GM19395 (cell line): ENCODE measurements around the gene RPTOR.

Experiments
- ATAC-seq: cut with Tn5 transposase; IDR thresholded peaks from one replicate; pipeline ENCODE4 v1.9.1; 2021; ENCODE audit warnings: mild to moderate bottlenecking, moderate library complexity; ENCODE audit not compliant: unreplicated experiment

Gene RPTOR

DNA sequence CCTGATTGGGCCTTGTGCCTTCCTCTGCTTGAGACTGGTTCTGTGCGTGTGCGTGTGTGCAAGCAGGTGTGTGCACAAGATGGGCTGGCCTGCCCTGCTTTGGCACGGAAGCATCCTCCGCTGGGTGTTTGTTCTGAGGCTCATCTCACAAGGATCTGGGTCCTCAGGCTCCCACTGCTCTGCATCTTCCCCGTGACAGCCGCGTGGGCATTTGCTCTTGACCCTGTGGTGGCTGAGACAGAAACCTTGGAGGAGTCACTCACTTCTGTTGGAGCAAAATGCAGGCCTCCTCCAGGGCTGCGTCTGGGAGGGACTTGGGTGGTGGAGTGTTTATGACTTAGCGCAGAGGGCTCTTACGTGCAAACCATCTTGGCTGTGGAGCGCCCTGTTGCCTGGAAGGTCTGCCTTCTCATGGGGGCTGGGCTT, 119.2 kb downstream of the RPTOR start:
- ATAC-seq = no peak

DNA sequence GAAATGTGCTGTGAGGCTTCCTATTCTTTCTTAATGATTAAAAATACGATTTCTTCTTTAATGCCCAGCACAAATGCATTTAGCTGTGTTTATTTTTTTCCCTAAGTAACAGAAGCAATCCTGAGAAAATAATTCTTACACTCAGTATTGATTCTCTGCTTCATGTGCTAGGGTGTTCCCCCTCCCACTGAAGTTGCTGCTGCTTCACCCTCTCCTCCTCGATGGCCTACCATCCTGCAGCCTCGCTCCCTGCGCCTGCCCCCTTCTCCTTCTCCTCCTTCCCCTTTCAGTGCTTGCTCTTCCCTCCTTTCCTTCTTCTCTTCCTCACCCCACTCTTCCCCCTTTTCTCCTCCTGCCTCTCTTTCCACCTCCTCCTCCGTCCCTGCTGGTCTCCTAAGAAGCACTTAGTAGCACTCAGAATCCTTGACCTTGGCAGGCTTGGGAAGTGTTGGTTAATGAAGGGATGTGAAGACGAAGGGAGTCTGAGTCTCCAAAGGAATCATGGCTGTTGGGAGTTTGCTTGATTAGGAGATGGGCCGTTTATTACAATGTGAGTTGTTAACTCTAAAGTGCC, 119.7 kb downstream of the RPTOR start:
- ATAC-seq = no peak

DNA sequence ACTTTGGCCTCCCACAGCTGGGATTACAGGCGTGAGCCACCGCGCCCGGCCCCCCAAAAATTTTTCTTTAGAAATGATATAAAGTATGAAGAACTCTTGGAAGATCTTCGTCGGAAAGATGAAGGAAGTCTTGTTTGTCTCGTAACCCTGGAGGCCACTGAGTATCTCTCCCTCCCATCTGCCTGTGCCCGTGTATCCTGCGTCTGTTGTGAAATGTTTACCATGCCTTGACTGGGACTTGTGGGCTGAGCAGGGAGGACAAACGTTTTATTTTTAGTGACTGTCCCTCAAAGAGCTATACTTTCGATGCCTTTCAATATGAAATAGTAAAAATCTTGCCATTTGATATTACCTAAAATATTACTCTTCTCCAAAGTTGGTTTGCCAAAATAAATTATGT, 121.2 kb downstream of the RPTOR start:
- ATAC-seq = no peak

DNA sequence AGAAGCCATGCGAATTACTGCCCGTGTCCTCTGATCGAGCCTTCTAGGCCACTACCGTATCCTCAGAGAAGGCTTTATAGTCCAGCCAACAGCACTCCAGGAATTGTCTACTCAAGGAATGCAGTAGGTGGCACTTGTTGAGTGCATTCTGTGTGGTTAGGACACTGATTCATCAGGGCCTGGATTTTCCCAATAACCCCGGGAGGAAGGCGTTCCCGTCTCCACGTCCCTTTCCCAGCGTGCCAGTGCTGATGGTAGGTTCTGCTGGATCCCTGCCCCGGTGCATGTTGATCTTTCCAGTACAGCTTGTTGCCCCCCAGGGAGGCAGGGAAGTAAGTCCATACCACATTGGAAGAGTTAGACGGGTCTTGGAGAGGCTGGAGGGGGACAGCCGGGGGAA, 122.2 kb downstream of the RPTOR start:
- no peak for ATAC-seq

DNA sequence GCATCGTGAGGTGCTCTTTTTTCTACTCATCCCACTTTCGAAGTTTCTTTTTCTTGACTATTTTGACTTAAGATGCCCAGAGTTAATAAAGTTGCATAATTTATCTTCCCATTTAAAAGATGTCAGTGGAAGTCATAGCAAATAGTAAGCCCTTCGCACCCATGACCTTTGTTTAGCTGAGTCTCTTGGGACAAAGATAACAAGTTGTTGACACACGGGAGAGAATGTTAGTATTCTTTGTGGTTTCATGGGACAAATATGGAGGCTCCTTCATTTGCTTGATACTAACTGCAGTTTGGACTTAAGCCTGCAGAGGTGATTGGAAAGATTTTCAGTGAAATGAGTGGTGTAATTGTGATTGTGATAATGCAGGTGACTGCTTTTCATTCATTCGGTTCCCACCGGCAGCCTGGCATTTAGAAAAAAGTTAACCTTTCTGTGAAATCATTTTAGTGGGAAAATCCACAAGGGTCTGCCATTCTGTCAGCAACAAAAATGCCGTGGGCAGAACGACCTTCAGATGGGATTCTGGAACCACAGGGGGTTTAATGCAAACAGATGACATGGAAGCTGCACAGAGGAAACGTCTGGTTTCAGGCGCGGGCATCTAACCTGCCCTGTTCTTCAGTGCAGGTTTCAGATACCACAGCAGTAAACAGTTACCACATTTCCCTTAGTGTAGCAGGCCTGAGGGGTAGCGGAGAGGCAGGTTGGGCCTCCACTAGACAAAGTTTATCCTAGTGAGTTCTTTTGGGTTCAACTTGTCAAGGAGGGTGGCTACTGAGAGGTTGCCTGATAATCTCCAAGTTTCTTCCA, 123.0 kb downstream of the RPTOR start:
- ATAC-seq = no peak

DNA sequence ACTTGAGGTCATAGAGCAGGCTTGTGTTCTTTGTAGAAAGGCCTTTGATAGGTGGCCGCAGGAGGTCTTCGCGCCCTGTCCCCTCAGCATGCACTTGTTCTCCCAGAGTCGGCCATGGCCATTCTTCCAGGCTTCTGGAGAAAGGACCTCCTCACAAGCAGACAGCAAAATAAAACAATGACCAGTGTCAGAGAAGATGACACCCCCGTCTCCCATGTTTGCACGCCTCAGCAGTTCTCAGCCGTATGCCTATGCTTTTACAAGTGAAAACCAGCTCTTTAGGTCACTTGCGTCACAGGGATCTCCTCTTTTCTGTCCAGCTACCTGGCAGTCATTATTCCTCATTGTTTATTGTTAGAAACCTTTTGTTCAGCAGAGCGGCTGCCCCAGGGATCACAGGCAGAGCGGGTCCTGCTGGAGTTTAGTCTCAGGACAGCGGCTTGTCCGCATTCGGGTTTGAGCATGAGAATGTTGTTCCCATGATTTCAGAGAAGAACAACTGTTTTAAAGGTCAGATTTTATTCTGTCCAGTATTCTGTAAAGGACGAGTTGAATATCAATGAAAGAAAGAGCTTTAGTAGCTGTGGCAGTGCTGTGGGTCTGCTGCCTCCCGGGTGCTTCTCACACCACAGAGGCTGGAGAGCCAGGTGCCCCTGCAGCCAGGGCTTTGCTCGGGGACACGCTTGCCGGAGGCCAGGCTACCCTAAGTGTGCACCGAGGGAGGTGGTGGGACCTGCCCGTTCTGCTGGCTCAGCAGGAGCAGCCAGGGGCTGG, 123.9 kb downstream of the RPTOR start:
- ATAC-seq = no peak

DNA sequence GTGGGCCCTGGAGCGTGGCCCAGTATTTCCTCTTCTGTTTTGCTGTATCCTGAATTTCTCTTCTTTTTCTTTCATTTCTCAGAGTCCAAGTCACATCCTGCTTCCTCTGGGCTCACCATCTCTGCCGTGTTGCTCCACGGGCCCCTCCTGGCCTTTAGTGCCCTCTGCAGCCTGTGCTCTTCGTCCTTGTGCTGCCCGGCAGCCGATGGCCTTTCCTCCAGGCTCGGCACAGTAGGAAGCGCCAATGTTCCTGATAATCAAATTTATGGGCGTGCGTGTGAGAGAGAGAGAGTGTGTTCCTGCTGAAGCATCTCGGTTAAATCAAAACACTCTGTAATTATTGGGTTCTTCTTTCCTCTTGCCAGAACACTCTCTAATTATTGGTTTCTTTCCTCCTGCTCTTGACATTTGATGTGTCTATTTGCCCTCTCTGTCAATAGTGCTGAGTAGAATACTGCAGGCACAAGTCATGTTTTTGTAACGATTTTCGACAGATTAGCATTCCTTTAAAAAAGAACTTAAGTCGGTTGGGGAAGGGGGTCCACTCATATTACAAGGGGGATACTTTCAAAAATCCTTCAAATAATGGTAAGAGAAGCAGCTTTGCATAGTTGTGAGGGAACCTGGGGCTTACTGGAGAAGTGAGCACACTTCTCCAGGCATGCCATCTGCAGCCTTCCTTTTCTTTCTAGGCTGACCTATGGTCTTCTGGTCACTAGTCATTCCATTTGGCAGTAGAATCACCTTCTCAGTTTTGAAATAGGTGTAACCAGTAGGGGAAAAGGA, 126.6 kb downstream of the RPTOR start:
- no peak for ATAC-seq

DNA sequence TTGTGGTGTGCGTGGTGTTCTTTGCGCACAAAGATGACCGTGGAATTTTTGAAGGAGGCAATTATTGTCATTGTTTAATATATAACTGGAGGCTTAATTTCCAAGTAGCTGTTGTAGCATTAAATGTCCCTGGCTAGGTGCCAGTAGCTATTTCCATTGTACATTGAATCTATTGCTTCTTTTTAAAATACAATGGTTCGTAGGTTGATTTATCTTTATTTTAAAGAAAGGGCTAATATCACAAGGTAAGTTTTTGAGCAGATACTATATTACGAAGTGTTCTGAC, 127.1 kb downstream of the RPTOR start:
- no peak for ATAC-seq

DNA sequence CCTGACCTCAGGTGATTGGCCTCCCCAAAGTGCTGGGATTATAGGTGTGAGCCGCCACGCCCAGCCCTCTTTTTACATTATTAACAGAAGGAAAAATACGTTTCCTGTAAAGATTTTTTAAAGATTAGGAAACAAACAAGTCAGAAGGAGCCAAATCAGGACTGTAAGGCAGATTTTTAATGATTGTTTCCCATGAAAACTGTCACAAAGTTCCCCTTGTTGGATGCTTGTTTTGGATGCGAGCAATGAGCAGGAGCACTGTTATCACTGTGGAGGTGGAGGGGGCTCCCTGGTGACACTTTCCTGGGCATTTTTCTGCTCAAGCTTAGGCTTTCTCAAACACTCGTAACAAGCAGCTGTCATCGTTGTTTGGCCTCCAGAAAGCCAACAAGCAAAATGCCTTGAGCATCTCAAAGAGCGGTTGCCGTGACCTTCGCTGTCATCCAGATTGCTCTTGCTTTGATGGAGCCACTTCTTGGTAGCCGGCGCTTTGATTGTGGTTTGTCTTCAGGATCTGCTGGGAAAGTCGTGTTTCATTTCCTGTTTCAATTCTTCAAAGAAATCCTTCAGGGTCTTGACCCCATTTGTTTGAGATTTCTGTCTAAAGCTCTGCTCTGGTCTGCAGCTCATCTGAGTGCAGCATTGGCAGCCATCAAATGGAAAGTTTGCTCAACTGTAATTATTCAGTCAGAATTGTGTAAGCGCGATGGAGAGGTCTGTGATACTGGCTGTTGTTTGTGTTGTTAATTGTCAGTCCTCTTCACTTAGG, 128.7 kb downstream of the RPTOR start:
- no peak for ATAC-seq

DNA sequence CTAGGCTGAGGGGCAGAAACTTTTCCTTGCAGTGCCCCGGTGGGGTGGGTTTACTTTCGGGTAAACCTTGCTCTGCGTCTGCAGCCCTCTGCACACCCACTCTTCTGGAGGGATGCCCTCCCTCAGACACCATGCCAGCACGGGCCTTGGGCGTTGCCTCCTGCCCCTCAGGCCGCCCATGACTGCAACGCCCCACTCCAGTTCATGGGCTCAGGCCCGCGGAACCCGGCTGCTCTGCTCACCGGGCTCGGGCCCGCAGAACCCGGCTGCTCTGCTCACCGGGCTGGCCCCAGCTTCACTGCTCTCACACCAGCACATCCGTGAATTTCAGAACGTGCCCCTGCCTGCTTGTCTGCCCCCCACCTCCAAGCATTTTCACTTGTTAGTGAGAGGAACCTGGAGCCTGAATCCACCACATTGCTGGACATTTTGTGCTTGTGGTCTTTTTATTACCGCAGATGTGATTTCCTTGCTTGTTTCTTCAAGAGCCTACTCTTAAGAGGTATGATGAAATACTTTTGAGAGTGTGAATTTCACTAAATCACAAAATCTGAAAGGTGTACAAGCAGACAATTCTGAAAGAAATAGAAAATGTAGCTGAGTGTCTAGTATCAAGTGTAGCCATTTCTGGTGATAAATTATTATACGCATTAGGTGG, 130.9 kb downstream of the RPTOR start:
- ATAC-seq = no peak

DNA sequence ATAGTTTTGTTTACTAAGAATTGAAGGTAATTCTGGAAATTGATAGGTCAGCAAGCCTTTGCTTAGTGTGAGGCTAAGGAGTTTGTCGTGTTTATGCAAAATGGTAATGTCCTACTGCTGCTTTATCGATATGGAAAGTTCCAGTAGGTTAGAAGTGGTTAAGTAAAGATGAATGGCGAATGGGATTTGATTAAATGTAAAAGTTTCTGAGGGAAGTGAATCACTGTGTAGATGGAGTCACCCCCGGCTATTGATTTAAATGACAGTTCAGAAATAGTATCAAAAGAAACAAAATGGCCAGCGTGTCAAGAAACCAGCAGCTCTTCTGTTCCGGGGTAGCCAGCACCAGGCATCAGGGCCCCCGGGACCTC, 131.4 kb downstream of the RPTOR start:
- ATAC-seq = no peak

DNA sequence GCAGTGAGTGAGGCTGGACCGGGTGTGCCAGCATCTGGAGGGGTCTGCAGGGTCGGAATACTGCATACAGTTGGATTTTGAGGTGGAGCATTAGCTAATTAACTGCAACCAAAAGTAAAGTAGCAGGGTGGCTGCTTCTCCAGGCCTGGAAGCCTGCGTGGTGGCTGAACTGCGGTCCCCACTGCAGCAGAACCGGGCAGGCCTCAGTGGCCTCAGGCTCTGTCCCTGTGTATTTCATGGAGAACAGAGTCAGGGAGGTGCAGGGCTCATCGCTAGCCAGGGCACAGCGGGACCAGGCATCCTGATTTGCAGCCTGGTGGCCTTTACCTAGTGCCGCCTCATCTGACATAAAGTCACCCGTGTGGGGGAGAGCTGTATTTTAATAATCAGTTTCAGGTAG, 131.9 kb downstream of the RPTOR start:
- ATAC-seq = no peak

DNA sequence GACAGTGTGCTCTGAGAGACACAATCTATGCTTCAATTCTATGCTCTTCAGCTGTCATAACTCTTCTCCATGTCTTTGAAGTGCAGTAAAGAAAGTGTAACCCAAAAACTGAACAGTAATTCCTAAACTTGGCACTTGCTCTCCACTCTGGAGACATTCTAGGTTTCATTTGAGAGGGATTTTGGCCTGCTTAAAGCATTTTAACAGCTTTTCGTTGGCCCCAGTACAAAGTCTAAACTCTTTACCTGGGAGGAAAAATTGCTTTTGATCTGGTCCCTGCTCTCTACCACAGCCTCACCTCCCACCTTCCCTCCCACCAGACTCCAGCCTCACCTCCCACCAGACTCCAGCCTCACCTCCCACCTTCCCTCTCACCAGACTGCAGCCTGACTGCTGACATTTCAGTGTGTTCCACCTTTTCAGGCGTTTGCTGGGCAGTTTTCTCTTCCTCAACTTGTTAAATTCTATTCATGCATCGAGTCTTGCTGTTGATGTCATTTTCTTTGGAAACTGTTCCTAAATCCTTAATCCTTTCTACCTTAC, 132.6 kb downstream of the RPTOR start:
- ATAC-seq = no peak

DNA sequence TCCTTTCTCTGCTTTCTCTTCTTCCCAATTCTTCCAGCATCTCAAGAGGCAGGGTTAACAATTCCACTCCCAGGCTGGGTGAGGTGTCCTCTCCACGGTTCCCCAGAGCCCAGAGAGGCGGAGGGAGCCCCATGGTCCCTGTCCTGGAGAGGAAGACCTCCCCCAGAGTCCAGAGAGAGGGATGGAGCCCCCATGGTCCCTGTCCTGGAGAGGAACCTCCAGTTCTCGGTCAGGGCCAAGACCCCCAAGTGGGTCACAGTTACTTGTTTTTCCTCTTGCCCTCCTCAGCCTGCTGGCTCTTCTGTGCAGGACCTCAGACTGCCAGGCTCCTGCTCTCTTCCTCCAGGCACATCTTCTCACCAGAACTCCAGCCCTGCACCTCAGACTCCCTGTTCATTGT, 135.2 kb downstream of the RPTOR start:
- no peak for ATAC-seq

DNA sequence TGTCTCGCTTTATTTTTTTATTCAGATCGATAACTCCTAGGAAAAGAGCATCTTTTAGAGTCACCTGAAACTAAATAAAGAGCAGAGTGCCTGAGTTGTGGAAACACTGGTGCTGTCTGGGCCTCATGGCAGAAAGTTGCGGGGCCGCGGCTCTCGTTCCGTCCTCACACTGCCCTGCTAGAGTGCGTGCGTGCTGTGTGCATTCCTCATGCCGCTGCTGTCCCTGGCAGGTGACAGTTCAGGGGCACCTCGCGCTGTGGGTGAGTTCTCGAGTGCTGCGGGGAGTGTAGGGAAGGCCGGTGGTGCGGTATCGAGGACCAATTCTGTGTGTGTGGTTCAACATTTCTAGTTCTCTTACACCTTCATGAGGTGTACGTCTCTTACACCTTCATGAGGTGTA, 136.6 kb downstream of the RPTOR start:
- no peak for ATAC-seq

DNA sequence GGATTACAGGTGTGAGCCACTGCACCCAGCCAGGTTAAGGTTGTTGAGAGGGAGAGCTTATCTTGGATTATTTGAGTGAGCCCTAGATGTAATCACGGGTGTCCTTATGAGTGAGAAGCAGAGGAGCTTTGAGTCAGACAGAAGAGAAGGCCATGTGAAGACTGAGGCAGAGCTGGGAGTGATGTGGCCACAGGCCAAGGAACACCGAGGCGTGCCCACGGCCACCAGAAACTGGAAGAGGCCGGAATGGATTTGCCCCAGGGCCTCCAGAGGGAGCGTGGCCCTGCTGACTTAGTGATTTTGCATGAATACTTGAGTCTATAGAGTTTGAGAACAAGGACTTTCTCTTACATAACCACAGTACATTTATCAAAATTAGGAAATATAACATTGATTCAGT, 137.7 kb downstream of the RPTOR start:
- no peak for ATAC-seq

DNA sequence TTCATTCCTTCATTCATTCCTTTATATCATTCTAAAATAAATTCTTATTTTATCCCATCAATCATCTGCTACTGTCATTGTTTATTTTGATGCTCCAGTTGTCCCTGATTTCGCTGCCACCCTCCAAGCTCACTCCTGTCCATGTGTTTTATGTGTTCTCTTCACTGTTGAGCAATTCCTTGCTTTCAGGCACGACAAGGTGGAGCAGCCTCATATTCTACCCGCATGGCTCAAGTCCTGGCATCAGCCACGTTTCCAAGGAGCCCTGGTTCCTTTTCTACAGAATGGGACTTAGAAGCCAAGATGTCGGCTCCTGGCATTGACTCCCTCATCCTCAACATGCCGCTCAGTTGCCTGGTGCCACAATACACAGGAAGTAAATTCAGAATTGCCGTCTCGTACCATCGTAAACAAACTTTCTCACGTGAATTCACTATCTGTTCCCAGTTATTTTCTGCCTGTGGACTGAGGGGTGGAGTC, 139.0 kb downstream of the RPTOR start:
- no peak for ATAC-seq

DNA sequence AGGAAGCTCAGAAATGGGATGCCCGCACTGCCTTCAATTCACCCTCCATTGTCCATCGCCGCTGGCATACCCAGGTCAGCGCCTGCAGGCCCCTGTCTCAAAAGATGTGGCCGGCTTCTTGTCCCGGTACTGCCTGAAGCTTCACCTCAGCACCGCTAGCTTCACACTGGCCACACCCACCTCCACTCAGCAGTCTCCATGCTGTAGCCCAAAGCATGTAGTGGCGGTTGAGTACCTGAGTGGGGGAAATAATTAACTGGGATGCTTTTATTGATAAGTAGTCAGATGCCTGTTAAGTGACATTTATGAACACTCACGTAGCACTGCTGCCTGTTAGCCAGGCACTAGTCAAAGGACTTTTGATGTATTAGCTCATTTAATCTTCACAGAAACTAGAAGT, 143.2 kb downstream of the RPTOR start:
- no peak for ATAC-seq

DNA sequence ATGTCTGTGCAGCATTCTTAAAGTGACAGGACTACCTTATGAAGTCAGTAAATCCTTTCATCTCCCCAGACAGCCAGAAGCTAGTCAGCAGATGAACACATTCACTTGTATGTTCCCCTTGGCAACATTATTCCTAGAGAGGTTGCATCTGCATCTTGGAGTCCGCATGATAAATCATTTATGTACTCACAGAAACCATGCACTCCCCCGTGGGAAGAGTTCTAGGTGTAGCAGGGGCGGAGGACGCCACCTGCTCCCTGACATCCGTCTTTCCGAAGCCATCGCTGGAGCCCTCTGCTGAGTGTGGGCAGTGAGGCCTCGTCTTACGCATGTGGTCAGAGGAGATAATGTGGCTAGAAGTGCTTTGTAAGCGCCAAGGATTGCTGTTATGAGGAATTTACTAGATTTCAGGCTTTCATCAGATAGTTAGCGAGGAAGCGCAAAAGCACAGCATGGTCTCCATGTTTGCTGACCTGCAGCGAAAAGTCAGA, 144.5 kb downstream of the RPTOR start:
- ATAC-seq = no peak

DNA sequence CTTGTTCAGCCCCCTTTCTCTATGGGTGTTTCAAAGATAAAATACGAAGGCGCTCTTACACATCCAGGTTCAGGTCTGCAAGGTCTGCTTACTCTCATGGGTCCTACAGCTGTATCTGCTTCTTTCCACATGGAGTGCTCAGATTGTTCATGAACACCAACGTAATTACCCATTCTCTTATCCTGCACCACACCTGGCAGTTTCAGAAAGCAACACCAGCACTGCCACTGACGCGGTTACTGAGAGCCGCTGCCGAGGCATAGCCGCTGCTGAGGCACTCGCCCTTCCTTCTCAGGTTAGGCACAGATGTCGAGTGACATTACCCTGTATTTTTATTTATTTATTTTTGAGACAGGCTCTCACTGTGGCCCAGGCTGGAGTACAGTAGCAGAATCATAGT, 147.1 kb downstream of the RPTOR start:
- no peak for ATAC-seq
